ENCODE data around the gene TCF7L1.
A peak's percentile ranks its signal among the peaks of the same experiment; 100 is the strongest.
"Not testable (repeated sequence)": the region's sequence is repeated elsewhere in the genome, so short reads cannot be mapped to it uniquely, and the experiment has no call there.

TCF7L1 gene, protein sequence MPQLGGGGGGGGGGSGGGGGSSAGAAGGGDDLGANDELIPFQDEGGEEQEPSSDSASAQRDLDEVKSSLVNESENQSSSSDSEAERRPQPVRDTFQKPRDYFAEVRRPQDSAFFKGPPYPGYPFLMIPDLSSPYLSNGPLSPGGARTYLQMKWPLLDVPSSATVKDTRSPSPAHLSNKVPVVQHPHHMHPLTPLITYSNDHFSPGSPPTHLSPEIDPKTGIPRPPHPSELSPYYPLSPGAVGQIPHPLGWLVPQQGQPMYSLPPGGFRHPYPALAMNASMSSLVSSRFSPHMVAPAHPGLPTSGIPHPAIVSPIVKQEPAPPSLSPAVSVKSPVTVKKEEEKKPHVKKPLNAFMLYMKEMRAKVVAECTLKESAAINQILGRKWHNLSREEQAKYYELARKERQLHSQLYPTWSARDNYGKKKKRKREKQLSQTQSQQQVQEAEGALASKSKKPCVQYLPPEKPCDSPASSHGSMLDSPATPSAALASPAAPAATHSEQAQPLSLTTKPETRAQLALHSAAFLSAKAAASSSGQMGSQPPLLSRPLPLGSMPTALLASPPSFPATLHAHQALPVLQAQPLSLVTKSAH

GRCh38 chr2:85132834-85133637, at the start of gene TCF7L1:
TCF7L1 (plus strand) TSS chr2:85133392; CDS start chr2:85133685, 293 bp downstream.
- DNase-seq, result peak; percentile 25

DNA sequence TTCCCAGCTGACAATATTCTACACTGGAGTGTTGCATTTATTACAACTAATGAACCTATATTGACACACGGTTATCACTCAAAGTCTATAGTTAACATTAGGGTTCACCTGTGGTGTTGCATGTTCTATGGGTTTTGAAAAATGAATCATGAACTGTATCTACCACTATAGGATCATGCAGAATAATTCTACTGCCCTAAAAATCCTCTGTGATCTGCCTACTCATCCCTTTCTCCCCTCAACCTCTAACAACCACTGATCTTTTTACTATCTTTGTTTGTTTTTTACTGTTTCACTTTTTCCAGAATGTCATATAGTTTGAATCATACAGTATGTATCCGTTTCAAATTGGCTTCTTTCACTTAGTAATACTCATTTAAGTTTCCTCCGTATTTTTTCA, 47.6 kb upstream of the TCF7L1 start:
- DNase-seq, result no peak

DNA sequence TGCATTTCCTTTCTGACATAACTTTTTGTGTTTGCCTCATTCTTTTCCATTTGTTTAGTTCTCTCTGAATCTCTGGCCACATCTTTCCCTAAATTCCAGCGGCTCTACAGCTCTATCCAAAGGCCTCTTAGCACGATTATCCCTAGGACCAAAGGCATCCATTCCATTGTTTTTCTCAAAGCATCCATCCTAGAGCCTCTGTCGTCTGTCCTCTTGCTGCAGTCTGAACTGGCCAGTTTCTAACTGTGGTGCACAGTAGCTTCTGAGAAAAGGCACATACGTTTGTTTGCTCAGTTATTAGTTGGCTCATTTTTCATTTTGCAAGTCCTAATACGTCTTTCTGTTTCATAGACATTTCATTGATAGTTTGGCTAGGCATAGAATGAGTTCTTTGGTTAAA, 45.7 kb upstream of the TCF7L1 start:
- DNase-seq, result no peak

DNA sequence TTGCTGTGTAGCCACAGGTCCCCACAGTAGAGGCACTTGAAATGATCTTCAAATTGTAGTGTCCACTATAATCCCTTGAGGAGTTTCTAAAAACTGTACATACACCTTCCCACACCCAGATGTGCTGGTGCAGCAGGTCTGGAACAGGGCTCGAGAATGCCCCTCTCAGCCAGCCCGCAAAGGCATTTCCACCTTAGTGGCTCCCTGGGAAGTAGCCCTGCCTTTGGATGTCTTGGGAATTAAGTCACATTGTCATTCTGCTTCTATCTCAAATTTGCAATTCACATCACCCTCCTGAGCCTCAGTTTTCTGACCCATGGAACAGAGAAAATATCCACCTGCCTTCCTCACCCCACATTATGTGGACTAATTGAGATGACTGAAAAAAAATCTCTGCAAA, 44.3 kb upstream of the TCF7L1 start:
- DNase-seq, result no peak

GRCh38 chr2:85089585-85089984, 43.6 kb upstream of the TCF7L1 start:
- no peak for DNase-seq

- no peak for DNase-seq
Observed at GRCh38 chr2:85091838-85092237, 41.4 kb upstream of the TCF7L1 start.

DNA sequence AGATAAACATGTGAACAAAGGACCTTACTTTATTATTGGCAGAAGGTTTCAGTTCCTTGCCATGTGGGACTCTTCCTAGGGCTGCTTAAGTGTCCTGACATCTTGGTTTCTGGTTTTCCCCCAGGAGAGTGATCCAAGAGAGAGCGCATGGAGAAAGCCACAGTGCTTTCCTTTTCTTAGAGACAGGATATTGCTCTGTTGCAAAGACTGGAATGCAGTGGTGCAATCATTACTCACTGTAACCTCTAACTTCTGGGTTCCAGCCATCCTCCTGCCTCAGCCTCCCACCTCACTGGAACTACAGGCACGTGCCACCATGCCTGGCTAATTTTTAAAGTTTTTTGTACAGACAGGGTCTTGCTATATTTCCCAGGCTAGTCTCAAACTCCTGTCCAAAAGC, 38.1 kb upstream of the TCF7L1 start:
- DNase-seq, result no peak

DNA sequence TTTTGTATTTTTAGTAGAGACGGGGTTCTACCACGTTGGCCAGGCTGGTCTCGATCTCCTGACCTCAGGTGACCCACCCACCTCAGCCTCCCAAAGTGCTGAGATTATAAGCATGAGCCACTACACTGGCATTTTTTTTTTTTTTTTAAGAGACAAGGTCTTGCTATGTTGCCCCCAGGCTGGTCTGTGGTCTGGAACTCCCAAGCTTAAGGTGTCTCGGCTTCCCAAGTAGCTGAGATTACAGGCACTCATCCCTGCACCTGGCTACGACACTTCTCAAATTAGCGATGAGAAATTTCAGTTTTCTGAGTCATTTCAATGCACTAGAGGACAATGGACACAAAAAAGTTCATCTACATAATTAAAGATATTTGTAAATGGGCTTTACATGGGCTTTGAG, 36.6 kb upstream of the TCF7L1 start:
- no peak for DNase-seq

DNA sequence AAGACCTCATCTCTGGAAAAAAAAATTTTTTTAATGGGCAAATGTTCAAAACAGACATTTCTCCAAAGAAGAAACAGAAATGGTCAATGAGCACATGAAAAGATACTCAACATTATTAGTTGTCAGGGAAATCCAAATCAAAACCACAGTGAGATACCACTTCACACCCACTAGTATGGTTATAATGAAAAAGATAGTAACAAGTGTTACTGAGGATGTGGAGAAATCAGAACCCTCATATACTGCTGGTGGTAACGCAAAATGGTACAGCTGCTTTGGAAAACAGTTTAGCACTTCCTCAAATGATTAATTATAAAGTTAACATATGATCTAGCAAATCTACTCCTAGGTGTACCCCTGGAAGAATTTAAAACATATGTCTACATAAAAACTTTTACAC, 29.0 kb upstream of the TCF7L1 start:
- no peak for DNase-seq

DNA sequence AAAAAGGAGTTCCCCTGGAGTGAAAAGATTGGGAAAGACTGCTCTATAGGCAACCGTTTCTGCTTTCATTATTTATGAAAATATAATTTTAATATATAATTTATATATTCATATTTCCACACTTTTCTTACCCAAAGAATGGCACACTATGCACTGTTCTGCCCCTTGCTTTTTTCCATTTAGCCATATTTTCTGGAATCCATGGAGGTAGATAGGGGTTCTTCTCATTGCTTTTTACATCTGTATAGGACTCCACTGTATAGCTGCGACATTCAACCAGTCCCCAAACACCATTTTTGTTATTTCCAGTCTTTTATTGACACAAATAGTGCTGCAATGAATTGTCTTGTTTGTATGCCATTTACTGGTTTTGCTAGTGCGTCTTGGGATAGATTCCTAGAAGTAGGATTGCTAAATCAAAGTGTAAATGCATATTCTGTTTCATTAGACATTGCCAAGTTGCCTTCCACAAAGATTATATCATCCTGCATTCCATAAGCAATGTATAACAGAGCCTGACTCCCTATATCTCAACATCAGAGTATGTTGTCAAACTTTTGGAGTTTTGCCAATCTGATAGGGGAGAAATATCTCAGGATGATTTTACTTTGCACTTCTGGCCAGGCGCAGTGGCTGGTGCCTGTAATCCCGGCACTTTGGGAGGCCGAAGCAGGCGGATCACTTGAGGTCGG, 26.6 kb upstream of the TCF7L1 start:
- no peak for DNase-seq

GRCh38 chr2:85110991-85111560, 22.1 kb upstream of the TCF7L1 start:
- DNase-seq, result no peak

GRCh38 chr2:85111819-85112281, 21.3 kb upstream of the TCF7L1 start:
- no peak for DNase-seq

GRCh38 chr2:85112906-85113625, 20.1 kb upstream of the TCF7L1 start:
- DNase-seq, result no peak

DNA sequence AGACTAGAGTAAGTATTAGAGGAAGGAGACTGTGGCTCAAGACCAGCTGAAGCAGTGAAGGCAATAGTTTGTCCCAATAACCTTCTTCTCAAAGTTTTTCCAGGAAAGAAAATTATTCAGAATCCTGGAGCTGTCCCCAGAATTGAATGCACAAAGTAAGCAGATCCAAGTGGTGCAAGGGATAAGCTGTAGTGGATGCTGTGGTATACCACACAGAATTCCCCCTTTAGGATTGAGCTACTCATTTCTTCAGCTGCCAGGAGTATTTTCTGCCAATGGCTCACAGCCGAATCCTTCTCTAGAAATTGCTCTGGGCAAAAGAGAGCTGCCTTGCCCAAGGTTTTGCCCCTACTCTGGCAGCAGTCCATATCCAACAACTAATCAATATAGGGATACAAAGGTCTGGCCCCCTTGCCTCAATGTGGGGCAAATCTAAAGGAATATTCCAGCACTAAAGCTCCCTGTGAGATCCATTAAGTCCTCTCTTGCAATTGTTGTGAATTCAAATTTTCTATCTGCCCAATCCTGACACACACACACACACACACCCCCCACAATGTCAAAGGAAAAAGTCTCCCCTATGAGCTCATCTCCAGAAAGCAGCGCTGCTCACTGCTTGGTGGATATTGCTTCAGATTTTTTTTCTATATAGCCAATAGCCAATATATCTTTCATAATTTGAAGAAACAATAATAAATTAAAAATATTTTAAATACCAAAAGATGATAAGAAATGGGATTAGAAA, 18.4 kb upstream of the TCF7L1 start:
- no peak for DNase-seq

GRCh38 chr2:85116207-85116606, 17.0 kb upstream of the TCF7L1 start:
- DNase-seq, result no peak

DNA sequence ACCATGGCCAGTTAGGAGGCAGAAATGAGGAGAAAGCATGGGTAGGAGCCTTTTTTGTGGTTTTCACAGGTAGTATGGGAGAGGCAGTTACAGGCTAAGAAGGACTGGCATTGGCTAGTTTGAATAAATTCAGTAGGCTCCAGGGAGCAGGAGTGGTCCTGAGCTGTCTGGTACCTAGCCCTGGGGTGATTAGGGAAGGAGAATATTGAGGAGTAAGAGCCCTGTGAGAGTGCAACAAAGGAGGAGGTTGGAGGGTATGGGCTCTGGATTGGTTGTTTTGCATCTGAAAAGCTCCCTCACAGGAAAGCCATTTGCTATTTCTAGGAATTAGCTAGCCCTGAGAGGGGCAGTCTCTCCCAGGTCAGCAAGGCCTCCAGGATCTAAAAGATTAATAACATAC, 13.3 kb upstream of the TCF7L1 start:
- no peak for DNase-seq

DNA sequence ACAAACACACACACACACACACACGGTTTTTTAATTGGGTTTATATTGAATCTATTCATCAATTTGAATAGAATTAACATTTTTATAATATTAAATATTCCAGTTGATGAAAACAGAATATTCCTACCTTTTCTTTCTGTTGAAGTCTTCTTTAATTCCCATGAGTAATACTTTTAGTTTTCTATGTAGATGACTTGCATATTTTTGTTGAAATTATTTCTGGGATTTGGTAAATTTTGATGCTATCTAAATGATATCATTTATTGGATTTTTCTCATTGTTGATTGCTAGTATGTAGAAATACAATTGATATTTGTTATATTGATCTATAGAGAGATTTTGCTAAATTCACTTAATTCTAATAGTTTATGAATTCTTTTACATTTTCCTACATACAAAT, 12.8 kb upstream of the TCF7L1 start:
- no peak for DNase-seq

GRCh38 chr2:85126462-85126861, 6.7 kb upstream of the TCF7L1 start:
- not testable (repeated sequence) for DNase-seq

- DNase-seq, result no peak
Observed at GRCh38 chr2:85129861-85130260, 3.3 kb upstream of the TCF7L1 start.

GRCh38 chr2:85130407-85130806, 2.8 kb upstream of the TCF7L1 start:
- no peak for DNase-seq

DNA sequence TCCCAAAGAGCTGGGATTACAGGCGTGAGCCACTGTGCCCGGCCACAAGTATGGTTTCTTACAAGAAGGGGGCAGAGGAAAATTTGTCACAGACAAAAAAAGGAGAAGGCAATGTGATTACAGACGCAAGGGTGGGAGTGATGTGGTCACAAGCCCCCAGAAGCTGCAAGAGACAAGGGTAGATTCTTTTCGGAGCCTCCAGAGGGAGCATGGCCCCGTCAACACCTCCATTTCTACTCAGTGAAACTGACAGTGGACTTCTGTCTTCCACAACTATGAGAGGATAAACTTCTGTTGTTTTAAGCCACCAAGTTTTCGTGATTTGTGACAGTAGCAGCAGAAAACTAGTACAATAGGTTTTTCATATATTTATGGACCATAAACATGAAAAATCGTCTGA, 2.1 kb upstream of the TCF7L1 start:
- no peak for DNase-seq

All from CD4-positive, alpha-beta T cell treated with Interleukin-15 for 1 hour (primary cell).